HG03039 (cell line): ENCODE measurements around the gene NUP188.
"Not testable (repeated sequence)": the region's sequence is repeated elsewhere in the genome, so short reads cannot be mapped to it uniquely, and the experiment has no call there.

Experiments
- ATAC-seq: cut with Tn5 transposase; IDR thresholded peaks from one replicate; pipeline ENCODE4 v1.9.1; 2021; ENCODE audit warnings: mild to moderate bottlenecking, moderate library complexity; ENCODE audit not compliant: unreplicated experiment

The NUP188 gene

GRCh38 chr9:128940946-128941755 is 6.3 kb upstream of the NUP188 start:
- ATAC-seq, result no peak

GRCh38 chr9:128943832-128944620 is 3.5 kb upstream of the NUP188 start:
- ATAC-seq, result no peak

GRCh38 chr9:128944966-128945365 is 2.5 kb upstream of the NUP188 start:
- not testable (repeated sequence) for ATAC-seq

- ATAC-seq, result no peak
Measured at GRCh38 chr9:128945798-128946501, 1.5 kb upstream of the NUP188 start.

- peak; percentile 10 for ATAC-seq
Measured at GRCh38 chr9:128946571-128947276, 775 bp upstream of the NUP188 start.

GRCh38 chr9:128947277-128947526 is 297 bp upstream of the NUP188 start:
- ATAC-seq, result no peak

- not testable (repeated sequence) for ATAC-seq
Measured at GRCh38 chr9:128961403-128961802, 13.9 kb downstream of the NUP188 start.

GRCh38 chr9:128969491-128969890 is 22.0 kb downstream of the NUP188 start:
- no peak for ATAC-seq

GRCh38 chr9:128972956-128973355 is 25.5 kb downstream of the NUP188 start:
- no peak for ATAC-seq

- ATAC-seq, result no peak
Measured at GRCh38 chr9:128979111-128979510, 31.6 kb downstream of the NUP188 start.

GRCh38 chr9:128983536-128983935 is 36.0 kb downstream of the NUP188 start:
- ATAC-seq, result no peak

- no peak for ATAC-seq
Measured at GRCh38 chr9:128986671-128987070, 39.2 kb downstream of the NUP188 start.

- no peak for ATAC-seq
Measured at GRCh38 chr9:128987805-128988204, 40.3 kb downstream of the NUP188 start.

GRCh38 chr9:128992995-128993394 is 45.5 kb downstream of the NUP188 start:
- no peak for ATAC-seq

- ATAC-seq, result no peak
Measured at GRCh38 chr9:128995791-128996190, 48.3 kb downstream of the NUP188 start.

- ATAC-seq, result no peak
Measured at GRCh38 chr9:128998462-128998861, 51.0 kb downstream of the NUP188 start.

GRCh38 chr9:128999581-129000206 is 52.2 kb downstream of the NUP188 start:
- ATAC-seq, result no peak

- no peak for ATAC-seq
Measured at GRCh38 chr9:129001504-129002325, 54.2 kb downstream of the NUP188 start.

GRCh38 chr9:129002992-129003391 is 55.5 kb downstream of the NUP188 start:
- ATAC-seq, result no peak

- not testable (repeated sequence) for ATAC-seq
Measured at GRCh38 chr9:129004173-129004572, 56.7 kb downstream of the NUP188 start.
